OCI-LY3 (cell line): ENCODE measurements around the gene DIO3.

Source experiments
- EZH2phosphoT487 ChIP-seq: fragments of 200-600 bp; shearing (Covaris generic); IDR thresholded peaks from 2 replicates; pipeline ENCODE4 v1.6.1; 2018; ENCODE audit warnings: antibody characterized with exemption, mixed run types, low read depth
- TF ChIP-seq, protein P1 (sequence below): fragments of 200-600, 300-600 bp; sonication (generic); IDR thresholded peaks from 2 replicates; pipeline ENCODE4 v1.5.1; 2014; ENCODE audit warnings: antibody characterized with exemption, low read length, low read depth

DNA sequence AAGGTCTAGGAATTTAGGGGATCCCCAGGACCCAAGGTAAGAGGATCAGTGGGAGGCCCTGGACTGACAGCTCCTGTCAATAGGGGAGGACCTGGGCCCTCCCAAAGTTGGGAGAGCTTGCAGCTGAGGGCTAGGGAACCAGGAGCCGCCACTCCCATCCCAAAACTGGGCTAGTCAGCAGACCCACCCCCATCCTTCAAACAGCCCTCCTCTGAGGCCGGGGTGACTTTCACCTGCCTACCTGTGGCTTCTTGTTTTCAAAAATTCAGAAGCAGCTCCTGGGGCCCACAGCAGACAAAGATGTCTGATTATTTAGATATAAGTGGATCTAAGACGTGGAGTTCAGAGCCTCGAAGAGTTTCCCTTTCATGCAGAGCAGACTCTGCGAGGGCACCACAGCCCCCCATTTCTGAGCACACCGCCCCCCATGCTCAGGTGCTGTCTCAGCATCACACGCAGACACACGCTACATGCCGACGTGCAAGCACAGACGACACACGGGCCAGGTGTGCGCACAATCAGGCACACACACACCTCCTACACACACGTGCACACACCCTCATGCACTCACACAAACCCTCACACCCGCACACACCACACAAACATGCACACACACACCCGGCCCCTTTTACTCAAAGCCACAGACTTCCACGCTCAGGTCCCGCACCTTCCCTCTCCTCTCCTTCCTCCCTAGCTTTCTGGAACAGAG lies 21.9 kb downstream of the DIO3 start:
- TF ChIP-seq, protein P1, sequence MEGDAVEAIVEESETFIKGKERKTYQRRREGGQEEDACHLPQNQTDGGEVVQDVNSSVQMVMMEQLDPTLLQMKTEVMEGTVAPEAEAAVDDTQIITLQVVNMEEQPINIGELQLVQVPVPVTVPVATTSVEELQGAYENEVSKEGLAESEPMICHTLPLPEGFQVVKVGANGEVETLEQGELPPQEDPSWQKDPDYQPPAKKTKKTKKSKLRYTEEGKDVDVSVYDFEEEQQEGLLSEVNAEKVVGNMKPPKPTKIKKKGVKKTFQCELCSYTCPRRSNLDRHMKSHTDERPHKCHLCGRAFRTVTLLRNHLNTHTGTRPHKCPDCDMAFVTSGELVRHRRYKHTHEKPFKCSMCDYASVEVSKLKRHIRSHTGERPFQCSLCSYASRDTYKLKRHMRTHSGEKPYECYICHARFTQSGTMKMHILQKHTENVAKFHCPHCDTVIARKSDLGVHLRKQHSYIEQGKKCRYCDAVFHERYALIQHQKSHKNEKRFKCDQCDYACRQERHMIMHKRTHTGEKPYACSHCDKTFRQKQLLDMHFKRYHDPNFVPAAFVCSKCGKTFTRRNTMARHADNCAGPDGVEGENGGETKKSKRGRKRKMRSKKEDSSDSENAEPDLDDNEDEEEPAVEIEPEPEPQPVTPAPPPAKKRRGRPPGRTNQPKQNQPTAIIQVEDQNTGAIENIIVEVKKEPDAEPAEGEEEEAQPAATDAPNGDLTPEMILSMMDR: no peak
- TF ChIP-seq EZH2phosphoT487: no peak
